TTC549 (cell line): ENCODE results near the gene SFPQ.
"Not testable (repeated sequence)": the region's sequence is repeated elsewhere in the genome, so short reads cannot be mapped to it uniquely, and the experiment has no call there.

Experiments used
- FAIRE-seq: peaks from 2 replicates; lab custom pipeline; 2012; peaks lifted over from hg19 to GRCh38; lab: Jason Lieb, UNC

SFPQ gene

GRCh38 chr1:35192853-35193664, at the start of gene SFPQ:
Gene SFPQ, minus strand, starts transcription at chr1:35193145. Its CDS starts 96 bp downstream, at chr1:35193049.
- peak; percentile 97 for FAIRE-seq

GRCh38 chr1:35236772-35237171, 43.8 kb upstream of the SFPQ start:
- FAIRE-seq, result not testable (repeated sequence)

GRCh38 chr1:35231287-35231686, 38.3 kb upstream of the SFPQ start:
- no peak for FAIRE-seq

GRCh38 chr1:35229587-35230360, 36.8 kb upstream of the SFPQ start:
- FAIRE-seq, result no peak

- no peak for FAIRE-seq
These were observed 33.6 kb upstream of the SFPQ start for GRCh38 chr1:35226546-35226945.

- no peak for FAIRE-seq
These were observed 30.2 kb upstream of the SFPQ start for GRCh38 chr1:35223084-35223630.

- no peak for FAIRE-seq
These were observed 29.6 kb upstream of the SFPQ start for GRCh38 chr1:35222322-35223083.

GRCh38 chr1:35220976-35221375, 28.0 kb upstream of the SFPQ start:
- no peak for FAIRE-seq

GRCh38 chr1:35215346-35215745, 22.4 kb upstream of the SFPQ start:
- FAIRE-seq, result no peak

GRCh38 chr1:35211120-35211414, 18.1 kb upstream of the SFPQ start:
- FAIRE-seq, result no peak

- no peak for FAIRE-seq
These were observed 17.6 kb upstream of the SFPQ start for GRCh38 chr1:35210321-35211119.

- no peak for FAIRE-seq
These were observed 10.3 kb upstream of the SFPQ start for GRCh38 chr1:35203295-35203694.

GRCh38 chr1:35202048-35202719, 9.2 kb upstream of the SFPQ start:
- peak; percentile 82 for FAIRE-seq

- no peak for FAIRE-seq
These were observed 8.7 kb upstream of the SFPQ start for GRCh38 chr1:35201631-35202030.

GRCh38 chr1:35192056-35192852, 691 bp downstream of the SFPQ start:
- no peak for FAIRE-seq

- no peak for FAIRE-seq
These were observed 1.4 kb downstream of the SFPQ start for GRCh38 chr1:35191429-35192055.

- FAIRE-seq, result no peak
These were observed 2.2 kb downstream of the SFPQ start for GRCh38 chr1:35190784-35191183.

- FAIRE-seq, result no peak
These were observed 4.2 kb downstream of the SFPQ start for GRCh38 chr1:35188578-35189392.

GRCh38 chr1:35187816-35188342, 5.1 kb downstream of the SFPQ start:
- FAIRE-seq, result no peak
